Sigmoid colon (tissue), 4 donors: ENCODE results near the gene MMP24.

ENCODE experiments used
- CTCF ChIP-seq, 4 experiments: fragments of 450-650 bp in 3 of 4; fragments of 200-600 bp in 1 of 4; IDR thresholded peaks; one replicate each; pipeline ENCODE4 v1.5.1; 2016 to 2019; ENCODE audit warnings: antibody characterized with exemption in 4 of 4, mild to moderate bottlenecking in 3 of 4, moderate library complexity in 2 of 4
- EP300 ChIP-seq, 4 donors: sonication (generic); formaldehyde crosslinking; IDR thresholded peaks; one replicate each; pipeline ENCODE4 v1.6.1; 2017; ENCODE audit warnings: antibody characterized with exemption in 4 of 4
- POLR2A ChIP-seq, 2 donors: fragments of 450-650 bp; IDR thresholded peaks; one replicate each; pipeline ENCODE4 v1.6.1; 2016; ENCODE audit warnings: antibody characterized with exemption in 2 of 2, mild to moderate bottlenecking in 2 of 2, moderate library complexity in 2 of 2

GRCh38 chr20:35316086-35316485 is 89.6 kb downstream of the MMP24 start:
- TF ChIP-seq EP300 (IDR thresholded peaks at IDR 0.05) (no peak), CTCF (IDR thresholded peaks at IDR 0.05) (no peak), POLR2A (IDR thresholded peaks at IDR 0.05) (no peak)
